WERI-Rb-1 (cell line): ENCODE data around the gene FFAR4.
A peak's percentile ranks its signal among the peaks of the same experiment; 100 is the strongest.

ENCODE experiments used
- DNase-seq: peaks from one replicate; pipeline ENCODE4 v3.0.0-alpha.2; 2020
- H3K27ac ChIP-seq: fragments of 250-450 bp; sonication (Bioruptor Pico); 2 replicates; pipeline ENCODE4 v1.5.1; 2020; ENCODE audit warnings: mild to moderate bottlenecking, moderate library complexity
- H3K27me3 ChIP-seq: fragments of 250-450 bp; sonication (Bioruptor Pico); 2 replicates; pipeline ENCODE4 v1.5.1; 2021; ENCODE audit warnings: mild to moderate bottlenecking, low read depth, moderate library complexity; ENCODE audit not compliant: insufficient read depth, severe bottlenecking
- H3K36me3 ChIP-seq: fragments of 250-450 bp; sonication (Bioruptor Pico); 2 replicates; pipeline ENCODE4 v1.5.1; 2020; ENCODE audit warnings: mild to moderate bottlenecking, moderate library complexity
- H3K4me3 ChIP-seq: 2 replicates; pipeline ENCODE4 v1.5.1; 2011; ENCODE audit warnings: low read depth, mild to moderate bottlenecking, control low read depth, low read length
- H3K9me3 ChIP-seq: fragments of 250-450 bp; sonication (Bioruptor Pico); 2 replicates; pipeline ENCODE4 v1.5.1; 2021; ENCODE audit warnings: mild to moderate bottlenecking, moderate library complexity; ENCODE audit not compliant: severe bottlenecking
- TF ChIP-seq, protein P1 (sequence below): IDR thresholded peaks from 2 replicates; pipeline ENCODE4 v1.5.1; 2011; ENCODE audit warnings: low read depth, mild to moderate bottlenecking, control low read depth, inconsistent platforms, low read length

Gene FFAR4

DNA sequence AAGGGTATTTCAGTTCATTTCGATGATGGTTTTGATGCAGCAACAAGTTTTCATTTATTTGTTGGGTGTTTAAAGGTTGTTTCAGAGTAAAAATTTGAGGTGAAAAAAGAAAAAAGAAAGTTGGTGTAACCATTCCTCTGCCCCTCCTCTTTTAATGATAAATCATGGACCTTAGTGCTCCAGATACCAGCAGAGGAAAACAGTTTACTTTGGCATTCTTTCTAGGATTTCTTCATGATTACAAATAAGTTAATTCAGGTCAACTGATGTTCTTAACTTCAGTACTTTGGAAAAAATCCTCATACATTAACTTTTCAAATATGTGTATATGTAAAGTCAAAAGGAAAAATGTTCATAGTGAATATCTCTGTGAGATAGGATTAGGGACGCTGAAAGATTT is 36.6 kb downstream of the FFAR4 start:
- TF ChIP-seq, protein P1, sequence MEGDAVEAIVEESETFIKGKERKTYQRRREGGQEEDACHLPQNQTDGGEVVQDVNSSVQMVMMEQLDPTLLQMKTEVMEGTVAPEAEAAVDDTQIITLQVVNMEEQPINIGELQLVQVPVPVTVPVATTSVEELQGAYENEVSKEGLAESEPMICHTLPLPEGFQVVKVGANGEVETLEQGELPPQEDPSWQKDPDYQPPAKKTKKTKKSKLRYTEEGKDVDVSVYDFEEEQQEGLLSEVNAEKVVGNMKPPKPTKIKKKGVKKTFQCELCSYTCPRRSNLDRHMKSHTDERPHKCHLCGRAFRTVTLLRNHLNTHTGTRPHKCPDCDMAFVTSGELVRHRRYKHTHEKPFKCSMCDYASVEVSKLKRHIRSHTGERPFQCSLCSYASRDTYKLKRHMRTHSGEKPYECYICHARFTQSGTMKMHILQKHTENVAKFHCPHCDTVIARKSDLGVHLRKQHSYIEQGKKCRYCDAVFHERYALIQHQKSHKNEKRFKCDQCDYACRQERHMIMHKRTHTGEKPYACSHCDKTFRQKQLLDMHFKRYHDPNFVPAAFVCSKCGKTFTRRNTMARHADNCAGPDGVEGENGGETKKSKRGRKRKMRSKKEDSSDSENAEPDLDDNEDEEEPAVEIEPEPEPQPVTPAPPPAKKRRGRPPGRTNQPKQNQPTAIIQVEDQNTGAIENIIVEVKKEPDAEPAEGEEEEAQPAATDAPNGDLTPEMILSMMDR, result no peak
- H3K36me3 ChIP-seq, result no peaks in the 10 kb centered on the region
- no peak for DNase-seq
- peaks cover 8% of the 10 kb centered on the region for H3K9me3 ChIP-seq
- no peaks in the 10 kb centered on the region for H3K27me3 ChIP-seq
- no peak overlapping the region for H3K27ac ChIP-seq
- H3K4me3 ChIP-seq, result no peak overlapping the region

- no peaks in the 10 kb centered on the region for H3K27me3 ChIP-seq
These were observed 37.7 kb downstream of the FFAR4 start for GRCh38 chr10:93604146-93604545.

GRCh38 chr10:93608421-93608820 is 42.0 kb downstream of the FFAR4 start:
- peaks cover 8% of the 10 kb centered on the region for H3K9me3 ChIP-seq
- no peaks in the 10 kb centered on the region for H3K27me3 ChIP-seq
- no peak for DNase-seq
- H3K27ac ChIP-seq, result no peak overlapping the region
- H3K4me3 ChIP-seq, result no peak overlapping the region
- H3K36me3 ChIP-seq, result no peaks in the 10 kb centered on the region
- TF ChIP-seq, protein P1, result no peak

More at GRCh38 chr10:93604146-93604545, 37.7 kb downstream of the FFAR4 start:
- DNase-seq, result no peak
- TF ChIP-seq, protein P1, result no peak
- H3K9me3 ChIP-seq, result peaks cover 8% of the 10 kb centered on the region
- H3K4me3 ChIP-seq, result no peak overlapping the region
- H3K36me3 ChIP-seq, result no peaks in the 10 kb centered on the region
- no peak overlapping the region for H3K27ac ChIP-seq

DNA sequence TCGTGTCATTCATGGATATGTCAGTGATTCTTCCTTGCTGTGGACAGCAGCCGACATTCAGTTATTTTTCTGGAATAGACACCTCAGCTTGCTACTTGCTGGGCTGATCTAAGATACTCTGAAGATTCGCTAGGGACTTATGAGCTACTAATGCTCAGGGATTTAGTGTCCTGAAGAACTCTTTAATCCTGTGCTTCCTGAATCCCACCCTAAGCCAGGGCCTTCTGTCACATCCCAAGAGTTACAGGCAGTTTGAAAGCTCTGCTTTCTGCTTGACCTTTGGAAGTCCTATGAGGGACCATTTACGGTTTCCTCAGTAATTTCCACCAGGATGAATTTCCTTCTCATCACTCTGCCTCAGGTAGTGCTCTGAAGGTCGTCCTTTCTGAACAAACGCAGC is 45.8 kb downstream of the FFAR4 start, which contains the start of gene PDE6C:
Gene PDE6C (plus strand): TSS at position 227 of the 400 bp plus-strand sequence. CDS start 189 bp downstream, outside the sequence.
- H3K27me3 ChIP-seq, result no peaks in the 10 kb centered on the region
- TF ChIP-seq, protein P1, result no peak
- peak within 1 kb of the TSS; percentile 45 for H3K4me3 ChIP-seq
- H3K36me3 ChIP-seq, result no peaks in the 10 kb centered on the region
- peak within 1 kb of the TSS; percentile 88 for H3K27ac ChIP-seq
- peak; percentile 80 for DNase-seq
- H3K9me3 ChIP-seq, result peaks cover 3% of the 10 kb centered on the region

DNA sequence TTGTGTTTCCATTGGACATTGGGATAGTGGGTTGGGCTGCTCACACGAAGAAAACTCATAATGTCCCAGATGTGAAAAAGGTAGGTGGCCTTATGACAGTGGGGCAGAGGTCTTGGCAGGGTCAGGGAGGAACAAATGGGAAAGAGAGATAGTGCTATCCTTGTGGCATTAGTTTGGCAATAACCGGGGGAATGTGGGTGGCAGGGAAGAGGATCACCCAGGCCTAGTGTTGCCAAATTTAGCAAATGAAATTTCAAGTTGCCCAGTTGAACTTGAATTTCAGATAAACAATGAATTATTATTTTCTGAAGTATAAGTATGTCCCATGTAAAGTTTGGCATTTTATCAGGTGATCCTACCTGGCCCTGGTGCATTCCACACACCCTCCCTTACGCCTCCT is 46.7 kb downstream of the FFAR4 start:
- Histone ChIP-seq H3K27ac (peak overlapping the region; percentile 88), H3K36me3 (no peaks in the 10 kb centered on the region), H3K4me3 (peak overlapping the region; percentile 45), H3K9me3 (no peaks in the 10 kb centered on the region), H3K27me3 (no peaks in the 10 kb centered on the region)
- TF ChIP-seq, protein P1, result no peak
- DNase-seq, result no peak

GRCh38 chr10:93614101-93614825 is 47.8 kb downstream of the FFAR4 start:
- Histone ChIP-seq H3K36me3 (no peaks in the 10 kb centered on the region), H3K27me3 (no peaks in the 10 kb centered on the region), H3K4me3 (peak overlapping the region; percentile 45), H3K9me3 (no peaks in the 10 kb centered on the region), H3K27ac (peak overlapping the region; percentile 88)
- DNase-seq, result peak; percentile 82
- TF ChIP-seq, protein P1, result no peak
